Measurements from ENCODE around the gene WAC.

- TF ChIP-seq EP300 (IDR thresholded peaks at IDR 0.05; ENCODE audit: low read depth) (no peak), CTCF (IDR thresholded peaks at IDR 0.05) (no peak), POLR2A (IDR thresholded peaks at IDR 0.05) (no peak)
Measured at GRCh38 chr10:28523725-28524252, 9.1 kb upstream of the WAC start.

Data from transverse colon (tissue), 3 donors.